Adrenal gland (tissue), 5 donors: ENCODE measurements around the gene DLGAP1.

Experiments used
- POLR2A ChIP-seq, 2 donors: fragments of 450-650 bp; IDR thresholded peaks; one replicate each; pipeline ENCODE4 v1.6.1; 2017; ENCODE audit warnings: antibody characterized with exemption in 2 of 2, mild to moderate bottlenecking in 2 of 2, moderate library complexity in 1 of 2
- TF ChIP-seq, protein P1 (sequence below), 6 experiments: fragments of 450-650 bp in 4 of 6; fragments of 200-600 bp in 2 of 6; sonication (generic) in 1 of 6; IDR thresholded peaks; 1 replicate in 5 of 6; 2 replicates in 1 of 6; pipeline versions ENCODE4 v1.5.1 to v1.8.0; 2016 to 2021; ENCODE audit warnings: antibody characterized with exemption in 6 of 6, mild to moderate bottlenecking in 2 of 6, moderate library complexity in 1 of 6
- donor health status: DM: no; HTN: no; CAD: no.

DNA sequence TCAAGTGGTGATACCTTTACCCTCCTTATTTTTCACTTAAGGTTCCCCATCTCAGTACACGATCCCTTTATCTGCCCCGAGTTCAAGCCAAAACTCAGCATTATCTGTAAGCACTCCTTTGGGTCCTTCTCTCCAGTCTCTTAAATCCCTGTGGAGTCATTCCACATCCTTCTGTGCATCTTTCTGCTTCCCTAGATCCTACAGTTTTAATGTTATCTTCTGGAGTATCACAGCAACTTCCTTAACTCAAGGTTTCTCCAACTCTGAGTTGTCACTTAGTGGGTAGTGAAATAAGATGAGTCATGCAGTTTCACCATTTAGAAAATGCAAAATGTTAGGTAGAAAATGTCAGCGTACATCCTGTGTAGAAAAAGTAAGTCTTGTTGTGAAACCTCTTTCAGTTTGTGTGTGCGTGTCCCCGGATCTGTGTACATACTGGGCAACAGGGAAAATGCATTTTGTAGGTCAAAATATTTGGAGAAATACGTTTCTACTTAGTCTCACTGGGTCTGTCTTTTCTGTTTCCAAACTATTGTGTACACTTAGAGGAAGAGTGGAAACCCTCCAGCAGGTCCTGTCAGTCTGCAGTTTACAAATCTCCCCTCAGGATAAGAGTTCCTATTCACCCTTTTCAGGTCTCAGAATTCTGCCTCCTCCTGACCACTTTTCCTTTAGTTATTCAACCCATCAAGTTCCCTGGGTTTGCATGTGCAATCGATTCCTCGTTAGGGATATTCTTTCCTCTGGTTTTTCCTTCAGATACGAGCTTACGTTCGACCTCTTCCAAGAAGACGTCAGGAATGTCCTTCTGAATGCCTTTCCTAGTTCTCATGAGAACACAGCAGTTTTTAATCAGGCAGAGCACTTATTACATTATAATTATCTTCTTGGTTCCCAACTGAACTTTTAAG lies 850.4 kb downstream of the DLGAP1 start:
- TF ChIP-seq, protein P1, sequence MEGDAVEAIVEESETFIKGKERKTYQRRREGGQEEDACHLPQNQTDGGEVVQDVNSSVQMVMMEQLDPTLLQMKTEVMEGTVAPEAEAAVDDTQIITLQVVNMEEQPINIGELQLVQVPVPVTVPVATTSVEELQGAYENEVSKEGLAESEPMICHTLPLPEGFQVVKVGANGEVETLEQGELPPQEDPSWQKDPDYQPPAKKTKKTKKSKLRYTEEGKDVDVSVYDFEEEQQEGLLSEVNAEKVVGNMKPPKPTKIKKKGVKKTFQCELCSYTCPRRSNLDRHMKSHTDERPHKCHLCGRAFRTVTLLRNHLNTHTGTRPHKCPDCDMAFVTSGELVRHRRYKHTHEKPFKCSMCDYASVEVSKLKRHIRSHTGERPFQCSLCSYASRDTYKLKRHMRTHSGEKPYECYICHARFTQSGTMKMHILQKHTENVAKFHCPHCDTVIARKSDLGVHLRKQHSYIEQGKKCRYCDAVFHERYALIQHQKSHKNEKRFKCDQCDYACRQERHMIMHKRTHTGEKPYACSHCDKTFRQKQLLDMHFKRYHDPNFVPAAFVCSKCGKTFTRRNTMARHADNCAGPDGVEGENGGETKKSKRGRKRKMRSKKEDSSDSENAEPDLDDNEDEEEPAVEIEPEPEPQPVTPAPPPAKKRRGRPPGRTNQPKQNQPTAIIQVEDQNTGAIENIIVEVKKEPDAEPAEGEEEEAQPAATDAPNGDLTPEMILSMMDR (IDR thresholded peaks at IDR 0.05): no peak
- peak in 1 of 2 donors; percentile 51 for TF ChIP-seq POLR2A (IDR thresholded peaks at IDR 0.05)
